ENCODE results near the gene STXBP5L.
A peak's percentile ranks its signal among the peaks of the same experiment; 100 is the strongest.
"Not testable (repeated sequence)": the region's sequence is repeated elsewhere in the genome, so short reads cannot be mapped to it uniquely, and the experiment has no call there.

The STXBP5L gene

GRCh38 chr3:121274411-121274810 lies 366.4 kb downstream of the STXBP5L start:
- no peak overlapping the region for H3K4me3 ChIP-seq (replicated peaks; ENCODE audit: low read depth, low read length)
- TF ChIP-seq CTCF (IDR thresholded peaks at IDR 0.05; ENCODE audit: low read length, missing control alignments) = no peak
- no peak for DNase-seq (ENCODE audit: low read depth)

- H3K4me3 ChIP-seq (replicated peaks; ENCODE audit: low read depth, low read length) = no peak overlapping the region
- no peak for DNase-seq (ENCODE audit: low read depth)
- TF ChIP-seq CTCF (IDR thresholded peaks at IDR 0.05; ENCODE audit: low read length, missing control alignments) = no peak
These were observed 387.4 kb downstream of the STXBP5L start for GRCh38 chr3:121295452-121295851.

- DNase-seq (ENCODE audit: low read depth) = peak; percentile 24
- no peak for TF ChIP-seq CTCF (IDR thresholded peaks at IDR 0.05; ENCODE audit: low read length, missing control alignments)
- H3K4me3 ChIP-seq (replicated peaks; ENCODE audit: low read depth, low read length) = no peak overlapping the region
These were observed 388.0 kb downstream of the STXBP5L start for GRCh38 chr3:121295979-121296378.

- no peak for DNase-seq (ENCODE audit: low read depth)
- no peak overlapping the region for H3K4me3 ChIP-seq (replicated peaks; ENCODE audit: low read depth, low read length)
- TF ChIP-seq CTCF (IDR thresholded peaks at IDR 0.05; ENCODE audit: low read length, missing control alignments) = no peak
These were observed 416.3 kb downstream of the STXBP5L start for GRCh38 chr3:121324320-121324719.

GRCh38 chr3:121330118-121330517 lies 422.1 kb downstream of the STXBP5L start:
- DNase-seq (ENCODE audit: low read depth) = no peak
- TF ChIP-seq CTCF (IDR thresholded peaks at IDR 0.05; ENCODE audit: low read length, missing control alignments) = no peak

GRCh38 chr3:121330634-121331033 lies 422.6 kb downstream of the STXBP5L start:
- no peak for DNase-seq (ENCODE audit: low read depth)
- TF ChIP-seq CTCF (IDR thresholded peaks at IDR 0.05; ENCODE audit: low read length, missing control alignments) = no peak
- H3K4me3 ChIP-seq (replicated peaks; ENCODE audit: low read depth, low read length) = no peak overlapping the region

More at GRCh38 chr3:121330118-121330517, 422.1 kb downstream of the STXBP5L start:
- no peak overlapping the region for H3K4me3 ChIP-seq (replicated peaks; ENCODE audit: low read depth, low read length)

- not testable (repeated sequence) for DNase-seq (ENCODE audit: low read depth); H3K4me3 ChIP-seq (replicated peaks; ENCODE audit: low read depth, low read length)
These were observed 448.0 kb downstream of the STXBP5L start for GRCh38 chr3:121355960-121356359.
